GM13977 (cell line): Measurements from ENCODE around the gene ZNF664.

Experiments
- DNase-seq: peaks from one replicate; pipeline ENCODE4 v3.0.0; 2012; ENCODE audit warnings: low spot score
- CTCF ChIP-seq: IDR thresholded peaks from 2 replicates; pipeline ENCODE4 v1.5.1; 2012; ENCODE audit warnings: mild to moderate bottlenecking, control low read depth; ENCODE audit not compliant: insufficient read depth; ENCODE audit errors: extremely low read depth, missing control alignments
- in situ Hi-C: fragments of 300-500 bp; cut with MboI; formaldehyde crosslinking; loops from one replicate; pipeline ENCODE4 v1.12.0; 2022; ENCODE audit warnings: low sequenced_read_pairs, low pct_unique_long_range_greater_than_20kb, mixed read lengths, inconsistent platforms; ENCODE audit not compliant: unreplicated experiment

Gene ZNF664

DNA sequence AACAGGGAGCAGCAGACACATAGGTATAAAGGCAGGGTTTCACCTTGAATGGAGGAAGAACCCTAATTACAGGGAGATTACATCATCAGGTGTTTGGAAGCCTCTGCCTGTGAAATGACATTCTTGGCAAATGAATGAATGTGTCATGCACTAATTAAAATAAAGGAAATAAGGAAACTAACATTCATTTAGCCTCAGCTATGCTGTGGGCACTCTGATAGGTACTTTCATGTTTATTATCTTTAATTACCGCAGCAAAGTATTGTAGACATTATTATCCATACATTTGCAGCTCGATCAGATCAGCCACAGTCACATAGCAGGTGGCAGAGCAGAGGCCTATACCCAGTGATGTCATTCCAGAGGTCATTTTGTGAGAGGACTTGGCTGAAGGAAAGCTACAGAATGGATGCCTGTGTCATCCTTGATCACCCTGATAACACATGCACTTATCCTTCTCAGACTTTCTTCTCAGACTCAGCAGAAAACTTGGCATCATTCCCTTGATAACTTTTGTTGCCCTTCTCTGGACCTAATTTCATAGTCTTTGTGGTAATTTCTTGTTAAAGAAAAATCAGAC is 18.4 kb downstream of the ZNF664 start:
- in situ Hi-C loops: loop anchor here (25.0 kb wide), 1 partner anchor 354 kb away; the partner anchor contains the start of genes EIF2B1 and GTF2H3
- DNase-seq: no peak
- no peak for TF ChIP-seq CTCF

GRCh38 chr12:123992118-123992825 is 19.3 kb downstream of the ZNF664 start:
- TF ChIP-seq CTCF: no peak
- in situ Hi-C loops: loop anchor here (25.0 kb wide), 1 partner anchor 355 kb away; the partner anchor contains the start of genes EIF2B1 and GTF2H3

GRCh38 chr12:123995023-123995748 is 22.2 kb downstream of the ZNF664 start:
- no peak for TF ChIP-seq CTCF
- in situ Hi-C loops: loop anchor here (25.0 kb wide), 1 partner anchor 358 kb away; the partner anchor contains the start of genes EIF2B1 and GTF2H3
- no peak for DNase-seq

More at GRCh38 chr12:123992118-123992825, 19.3 kb downstream of the ZNF664 start:
- DNase-seq: no peak

DNA sequence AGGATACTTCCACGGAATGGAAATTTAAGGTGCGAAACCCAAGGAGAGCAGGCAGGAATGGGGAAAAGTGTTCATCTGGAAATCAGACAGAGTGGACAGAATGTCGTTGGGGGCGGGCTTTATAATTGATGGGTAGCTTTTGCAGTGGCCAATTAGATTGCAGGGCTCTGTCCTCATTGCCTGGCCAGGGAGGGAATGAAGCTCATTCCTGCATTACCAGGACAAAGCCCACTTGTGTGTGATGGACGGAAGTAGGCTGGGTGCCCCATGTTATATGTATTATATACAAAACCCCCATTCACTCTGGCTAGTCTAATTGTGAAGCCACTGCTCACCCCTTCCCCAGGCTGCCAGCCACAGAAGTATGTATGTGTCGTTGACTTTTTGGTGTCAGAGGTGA is 23.6 kb downstream of the ZNF664 start:
- no peak for TF ChIP-seq CTCF
- DNase-seq: no peak
- in situ Hi-C loops: loop anchor here (25.0 kb wide), 1 partner anchor 359 kb away; the partner anchor contains the start of genes EIF2B1 and GTF2H3

- in situ Hi-C loops: loop anchor here (25.0 kb wide), 1 partner anchor 360 kb away; the partner anchor contains the start of genes EIF2B1 and GTF2H3
- TF ChIP-seq CTCF: no peak
- no peak for DNase-seq
These were observed 24.2 kb downstream of the ZNF664 start for GRCh38 chr12:123997033-123997822.

DNA sequence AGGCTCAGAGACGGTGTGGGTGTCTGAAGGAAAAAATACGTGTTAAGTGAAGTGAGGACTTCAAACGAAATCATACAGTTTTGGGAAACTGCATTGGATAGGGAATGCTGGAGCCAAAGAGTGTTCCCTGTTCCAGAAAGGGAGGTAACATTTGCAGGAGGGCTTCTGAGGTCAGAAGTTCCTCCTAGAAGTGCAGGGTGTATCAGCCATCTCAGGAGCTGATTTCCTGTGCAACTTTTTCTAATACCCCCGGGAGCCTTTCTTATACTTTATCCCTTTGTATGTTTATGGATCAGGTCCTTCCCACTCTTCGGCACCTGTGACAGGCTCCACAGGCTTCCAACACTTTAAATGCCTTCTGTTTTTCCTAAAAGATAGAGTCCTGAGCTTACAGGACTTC is 24.9 kb downstream of the ZNF664 start:
- TF ChIP-seq CTCF: no peak
- in situ Hi-C loops: loop anchor here (25.0 kb wide), 1 partner anchor 361 kb away; the partner anchor contains the start of genes EIF2B1 and GTF2H3
- DNase-seq: no peak
